Parathyroid adenoma (tissue), 2 donors: ENCODE data around the gene LEO1.

Experiments
- H2AFZ ChIP-seq: fragments of 300-600 bp; sonication (generic); one replicate; pipeline ENCODE4 v1.7.0; 2017; ENCODE audit warnings: antibody characterized with exemption, mild to moderate bottlenecking
- H3K27ac ChIP-seq: fragments of 300-600 bp; sonication (generic); one replicate; pipeline ENCODE4 v1.7.0; 2017
- H3K27me3 ChIP-seq: fragments of 300-600 bp; sonication (generic); one replicate; pipeline ENCODE4 v1.7.0; 2017; ENCODE audit warnings: low read length; ENCODE audit not compliant: control insufficient read depth, insufficient read depth
- H3K36me3 ChIP-seq: fragments of 300-600 bp; sonication (generic); one replicate; pipeline ENCODE4 v1.7.0; 2017; ENCODE audit warnings: low read length; ENCODE audit not compliant: control insufficient read depth, insufficient read depth
- H3K4me1 ChIP-seq: fragments of 300-600 bp; sonication (generic); one replicate; pipeline ENCODE4 v1.7.0; 2017; ENCODE audit warnings: control low read depth
- H3K4me2 ChIP-seq: fragments of 300-600 bp; sonication (generic); one replicate; pipeline ENCODE4 v1.7.0; 2017; ENCODE audit warnings: low read length
- H3K4me3 ChIP-seq: fragments of 300-600 bp; sonication (generic); one replicate; pipeline ENCODE4 v1.7.0; 2017; ENCODE audit warnings: low read depth, low read length
- H3K79me2 ChIP-seq: fragments of 300-600 bp; sonication (generic); one replicate; pipeline ENCODE4 v1.7.0; 2017; ENCODE audit warnings: control low read depth
- H3K9ac ChIP-seq: fragments of 300-600 bp; sonication (generic); one replicate; pipeline ENCODE4 v1.7.0; 2017; ENCODE audit warnings: mild to moderate bottlenecking
- H3K9me3 ChIP-seq: fragments of 300-600 bp; sonication (generic); one replicate; pipeline ENCODE4 v1.7.0; 2017; ENCODE audit warnings: low read length; ENCODE audit not compliant: control insufficient read depth
- CTCF ChIP-seq: fragments of 300-600 bp; sonication (generic); IDR thresholded peaks from one replicate; pipeline ENCODE4 v1.7.0; 2017; ENCODE audit warnings: antibody characterized with exemption, mild to moderate bottlenecking
- donor health status: primary hyperparathyroidism.

LEO1 gene

GRCh38 chr15:51909584-51909983, 62.0 kb downstream of the LEO1 start:
- H3K4me1 ChIP-seq: no peaks in the 10 kb centered on the region
- H2AFZ ChIP-seq: no peak overlapping the region
- no peak overlapping the region for H3K4me3 ChIP-seq
- H3K27ac ChIP-seq: no peak overlapping the region
- no peak overlapping the region for H3K9ac ChIP-seq
- H3K9me3 ChIP-seq: no peaks in the 10 kb centered on the region
- no peaks in the 10 kb centered on the region for H3K36me3 ChIP-seq
- no peaks in the 10 kb centered on the region for H3K79me2 ChIP-seq
- no peak for TF ChIP-seq CTCF
- H3K4me2 ChIP-seq: no peak overlapping the region
- H3K27me3 ChIP-seq: no peaks in the 10 kb centered on the region

- no peaks in the 10 kb centered on the region for H3K9me3 ChIP-seq
- H3K9ac ChIP-seq: no peak overlapping the region
- H3K36me3 ChIP-seq: no peaks in the 10 kb centered on the region
- no peak overlapping the region for H3K27ac ChIP-seq
- no peak for TF ChIP-seq CTCF
- no peak overlapping the region for H3K4me3 ChIP-seq
- H3K79me2 ChIP-seq: no peaks in the 10 kb centered on the region
- no peak overlapping the region for H2AFZ ChIP-seq
- no peaks in the 10 kb centered on the region for H3K4me1 ChIP-seq
- H3K4me2 ChIP-seq: no peak overlapping the region
- H3K27me3 ChIP-seq: no peaks in the 10 kb centered on the region
Measured at GRCh38 chr15:51908316-51908715, 63.3 kb downstream of the LEO1 start.

- Histone ChIP-seq H3K9me3 (no peaks in the 10 kb centered on the region), H3K79me2 (no peaks in the 10 kb centered on the region), H3K27ac (no peak overlapping the region), H3K9ac (no peak overlapping the region), H3K36me3 (no peaks in the 10 kb centered on the region), H3K4me1 (no peaks in the 10 kb centered on the region), H3K4me2 (no peak overlapping the region), H3K27me3 (no peaks in the 10 kb centered on the region), H3K4me3 (no peak overlapping the region), H2AFZ (no peak overlapping the region)
- TF ChIP-seq CTCF: no peak
Measured at GRCh38 chr15:51907136-51907862, 64.3 kb downstream of the LEO1 start.

- no peak overlapping the region for H3K4me2 ChIP-seq
- H3K79me2 ChIP-seq: no peaks in the 10 kb centered on the region
- TF ChIP-seq CTCF: no peak
- H3K9me3 ChIP-seq: no peaks in the 10 kb centered on the region
- no peaks in the 10 kb centered on the region for H3K4me1 ChIP-seq
- H2AFZ ChIP-seq: no peak overlapping the region
- H3K36me3 ChIP-seq: no peaks in the 10 kb centered on the region
- H3K27ac ChIP-seq: no peak overlapping the region
- no peak overlapping the region for H3K9ac ChIP-seq
- H3K4me3 ChIP-seq: no peak overlapping the region
- no peaks in the 10 kb centered on the region for H3K27me3 ChIP-seq
Measured at GRCh38 chr15:51904931-51905330, 66.6 kb downstream of the LEO1 start.

- Histone ChIP-seq H3K4me2 (no peak overlapping the region), H3K79me2 (no peaks in the 10 kb centered on the region), H3K4me1 (no peaks in the 10 kb centered on the region), H3K9ac (no peak overlapping the region), H3K27ac (no peak overlapping the region), H3K9me3 (no peaks in the 10 kb centered on the region), H3K36me3 (no peaks in the 10 kb centered on the region), H3K27me3 (no peaks in the 10 kb centered on the region), H2AFZ (no peak overlapping the region), H3K4me3 (no peak overlapping the region)
- no peak for TF ChIP-seq CTCF
Measured at GRCh38 chr15:51904421-51904820, 67.2 kb downstream of the LEO1 start.
